Measurements from ENCODE around the gene RCC1. TPM values are rescaled to one million over a fixed set of nuclear protein-coding genes. Genes with fewer than 3 reads are reported as not detected.
"Not testable (repeated sequence)": the region's sequence is repeated elsewhere in the genome, so short reads cannot be mapped to it uniquely, and the experiment has no call there.

The RCC1 gene
- total RNA-seq, 4 donors from 2014 or later: 19.8 to 36.8 (median 25.3) TPM

DNA sequence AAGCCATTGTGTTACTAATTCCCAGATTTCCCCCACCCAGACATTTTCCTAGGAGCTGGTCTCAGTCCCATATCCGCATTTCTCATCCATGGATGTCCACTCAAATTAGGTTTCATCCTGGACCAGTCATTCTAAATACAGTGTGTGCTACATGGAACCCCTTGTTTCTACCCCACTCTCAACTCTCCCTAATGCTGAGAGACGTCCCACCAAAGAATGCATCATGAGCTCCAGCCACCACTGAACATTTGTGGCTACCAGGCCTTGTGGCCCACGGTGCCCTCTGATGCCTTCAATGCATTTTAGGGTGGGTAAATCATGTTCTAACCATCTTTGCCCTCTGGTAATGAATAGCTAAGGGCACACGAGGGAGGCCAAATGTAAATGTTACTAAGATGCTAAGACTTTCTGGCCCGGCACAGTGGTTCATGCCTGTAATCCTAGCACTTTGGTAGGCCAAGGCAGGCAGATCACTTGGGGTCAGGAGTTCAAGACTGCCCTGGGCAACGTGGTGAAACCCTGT, 72.9 kb downstream of the RCC1 start:
- H3K36me3 ChIP-seq: peaks cover 51% of the 10 kb centered on the region
- 74% methylated on average over 6 of the region's 6 CpGs for WGBS
- no peak for DNase-seq (ENCODE audit: low spot score in 2 of 2)
- H3K27me3 ChIP-seq: no peaks in the 10 kb centered on the region
- no peak overlapping the region for H3K4me3 ChIP-seq
- no peak for TF ChIP-seq POLR2A (IDR thresholded peaks at IDR 0.05)
- TF ChIP-seq EP300 (IDR thresholded peaks at IDR 0.05): no peak
- TF ChIP-seq, protein P1, sequence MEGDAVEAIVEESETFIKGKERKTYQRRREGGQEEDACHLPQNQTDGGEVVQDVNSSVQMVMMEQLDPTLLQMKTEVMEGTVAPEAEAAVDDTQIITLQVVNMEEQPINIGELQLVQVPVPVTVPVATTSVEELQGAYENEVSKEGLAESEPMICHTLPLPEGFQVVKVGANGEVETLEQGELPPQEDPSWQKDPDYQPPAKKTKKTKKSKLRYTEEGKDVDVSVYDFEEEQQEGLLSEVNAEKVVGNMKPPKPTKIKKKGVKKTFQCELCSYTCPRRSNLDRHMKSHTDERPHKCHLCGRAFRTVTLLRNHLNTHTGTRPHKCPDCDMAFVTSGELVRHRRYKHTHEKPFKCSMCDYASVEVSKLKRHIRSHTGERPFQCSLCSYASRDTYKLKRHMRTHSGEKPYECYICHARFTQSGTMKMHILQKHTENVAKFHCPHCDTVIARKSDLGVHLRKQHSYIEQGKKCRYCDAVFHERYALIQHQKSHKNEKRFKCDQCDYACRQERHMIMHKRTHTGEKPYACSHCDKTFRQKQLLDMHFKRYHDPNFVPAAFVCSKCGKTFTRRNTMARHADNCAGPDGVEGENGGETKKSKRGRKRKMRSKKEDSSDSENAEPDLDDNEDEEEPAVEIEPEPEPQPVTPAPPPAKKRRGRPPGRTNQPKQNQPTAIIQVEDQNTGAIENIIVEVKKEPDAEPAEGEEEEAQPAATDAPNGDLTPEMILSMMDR (IDR thresholded peaks at IDR 0.05): no peak
- no peak for TF ChIP-seq POLR2AphosphoS5 (IDR thresholded peaks at IDR 0.05)
- H3K9me3 ChIP-seq: no peaks in the 10 kb centered on the region
- H3K27ac ChIP-seq: no peak overlapping the region
- peaks cover 29% of the 10 kb centered on the region for H3K4me1 ChIP-seq

DNA sequence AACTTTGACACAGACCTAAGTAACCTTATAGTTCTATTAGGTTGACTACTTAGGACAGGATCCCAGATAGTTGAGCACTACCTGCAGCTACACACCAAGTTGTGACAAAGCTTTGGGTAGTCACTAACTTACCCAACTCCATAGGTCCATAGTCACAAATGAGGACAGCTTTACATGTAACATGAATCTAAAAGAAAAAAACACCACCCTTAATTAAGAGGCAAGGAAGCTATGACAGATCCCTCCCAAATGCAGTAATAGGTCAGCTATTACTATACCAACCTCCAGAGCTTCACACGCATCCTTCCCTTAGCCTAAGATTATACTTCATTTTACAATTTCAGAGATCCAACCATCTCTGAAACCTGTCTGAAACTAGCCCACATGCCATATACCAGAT, 73.6 kb downstream of the RCC1 start:
- Histone ChIP-seq H3K27me3 (no peaks in the 10 kb centered on the region), H3K4me3 (peak overlapping the region; percentile 89), H3K4me1 (peaks cover 29% of the 10 kb centered on the region), H3K27ac (no peak overlapping the region), H3K9me3 (no peaks in the 10 kb centered on the region), H3K36me3 (peaks cover 45% of the 10 kb centered on the region)
- DNase-seq (ENCODE audit: low spot score in 2 of 2): no peak
- TF ChIP-seq, protein P1 (IDR thresholded peaks at IDR 0.05): no peak
- TF ChIP-seq POLR2AphosphoS5 (IDR thresholded peaks at IDR 0.05): no peak
- TF ChIP-seq POLR2A (IDR thresholded peaks at IDR 0.05): no peak
- TF ChIP-seq EP300 (IDR thresholded peaks at IDR 0.05): no peak
- WGBS: 88% methylated on average over 1 of the region's 1 CpG

DNA sequence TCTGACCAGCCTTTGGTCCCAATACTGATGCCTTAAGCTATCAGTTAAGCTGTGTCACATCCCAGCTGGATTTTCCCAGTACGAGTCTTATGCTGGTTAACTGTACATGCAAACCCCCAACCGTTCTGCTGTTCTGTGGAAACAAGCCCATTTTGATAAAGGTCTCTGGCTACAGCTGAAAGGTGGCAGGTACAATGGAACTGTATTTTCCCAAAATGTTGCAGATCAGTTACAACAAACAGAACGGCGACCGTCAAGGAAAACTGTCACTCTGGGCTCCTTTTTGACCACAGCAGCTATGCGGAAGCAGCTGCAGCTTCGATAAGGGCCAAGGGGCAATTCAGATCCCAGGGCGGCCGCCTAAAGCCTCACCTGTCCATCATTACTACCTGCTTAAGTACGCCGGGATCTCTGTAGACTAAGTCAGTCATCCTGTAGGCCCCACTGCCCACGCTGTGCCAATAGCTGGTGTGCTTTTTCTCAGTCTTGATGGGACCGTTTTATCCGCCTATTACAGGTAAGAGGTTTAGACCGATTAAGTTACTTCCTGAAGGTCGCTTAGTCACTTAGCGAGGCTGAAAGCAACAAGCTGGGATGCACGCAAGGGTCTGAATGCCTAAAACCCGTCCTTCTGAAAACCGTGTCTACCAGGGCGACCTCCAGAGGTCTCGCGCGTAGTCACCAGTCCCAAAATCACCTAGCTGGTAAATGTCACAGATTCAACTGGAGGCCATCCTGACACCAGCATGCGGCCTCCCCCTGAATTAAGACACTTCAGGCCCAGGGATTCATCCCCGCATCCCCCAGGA, 75.1 kb downstream of the RCC1 start:
- H3K4me1 ChIP-seq: peaks cover 29% of the 10 kb centered on the region
- peak overlapping the region; percentile 89 for H3K4me3 ChIP-seq
- DNase-seq (ENCODE audit: low spot score in 2 of 2): no peak
- 3% methylated on average over 20 of the region's 26 CpGs for WGBS
- peak overlapping the region; percentile 91 for H3K27ac ChIP-seq
- no peaks in the 10 kb centered on the region for H3K9me3 ChIP-seq
- peaks cover 35% of the 10 kb centered on the region for H3K36me3 ChIP-seq
- TF ChIP-seq POLR2A (IDR thresholded peaks at IDR 0.05) (no peak), POLR2AphosphoS5 (IDR thresholded peaks at IDR 0.05) (no peak)
- TF ChIP-seq, protein P1 (IDR thresholded peaks at IDR 0.05): no peak
- H3K27me3 ChIP-seq: no peaks in the 10 kb centered on the region

DNA sequence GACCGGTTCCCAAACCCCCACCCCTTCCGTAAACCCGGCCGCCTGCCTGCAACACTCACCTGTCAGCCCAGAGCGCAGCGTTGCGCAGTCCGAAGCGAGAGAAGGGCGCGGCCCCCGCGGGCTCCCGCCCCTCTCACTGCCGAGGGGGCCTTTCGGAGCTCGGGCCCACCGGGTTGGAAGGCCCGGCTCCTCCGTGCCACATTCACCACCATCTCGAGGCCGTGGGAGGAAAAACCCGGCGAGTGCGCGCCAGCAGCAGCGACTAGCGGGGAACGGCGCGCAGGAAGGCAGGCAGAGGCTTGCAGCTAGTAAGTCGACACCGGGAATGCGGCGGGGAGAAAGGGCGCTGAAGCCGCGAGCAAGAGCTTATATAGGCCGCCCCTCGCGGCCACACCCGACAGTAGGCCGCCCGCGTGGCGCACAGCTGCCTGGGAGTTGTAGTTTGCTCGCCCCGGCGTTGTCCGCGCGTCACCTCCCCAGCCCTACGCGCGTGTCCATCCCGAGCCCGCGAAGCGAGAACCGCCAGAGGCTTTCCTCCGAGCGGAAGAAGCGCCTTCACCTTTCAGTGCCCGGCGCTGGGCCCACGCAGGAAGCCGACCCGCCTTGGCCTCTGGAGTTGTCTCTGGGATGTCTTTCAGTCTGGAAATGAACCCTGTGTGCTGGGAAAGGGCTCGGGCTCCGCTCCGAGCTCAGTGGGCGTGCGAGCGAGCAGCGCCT, 75.8 kb downstream of the RCC1 start:
- no peaks in the 10 kb centered on the region for H3K27me3 ChIP-seq
- peaks cover 29% of the 10 kb centered on the region for H3K4me1 ChIP-seq
- 0% methylated on average over 30 of the region's 75 CpGs for WGBS
- H3K4me3 ChIP-seq: peak overlapping the region; percentile 89
- H3K9me3 ChIP-seq: no peaks in the 10 kb centered on the region
- DNase-seq (ENCODE audit: low spot score in 2 of 2): peak; percentile 97 to 98
- H3K36me3 ChIP-seq: peaks cover 32% of the 10 kb centered on the region
- TF ChIP-seq POLR2A (IDR thresholded peaks at IDR 0.05): peak; percentile 95 to 97
- TF ChIP-seq POLR2AphosphoS5 (IDR thresholded peaks at IDR 0.05): peak; percentile 89 to 99 (median 97)
- TF ChIP-seq EP300 (IDR thresholded peaks at IDR 0.05): no peak
- TF ChIP-seq, protein P1 (IDR thresholded peaks at IDR 0.05): peak in 1 of 2 donors; percentile 13
- peak overlapping the region; percentile 91 for H3K27ac ChIP-seq

DNA sequence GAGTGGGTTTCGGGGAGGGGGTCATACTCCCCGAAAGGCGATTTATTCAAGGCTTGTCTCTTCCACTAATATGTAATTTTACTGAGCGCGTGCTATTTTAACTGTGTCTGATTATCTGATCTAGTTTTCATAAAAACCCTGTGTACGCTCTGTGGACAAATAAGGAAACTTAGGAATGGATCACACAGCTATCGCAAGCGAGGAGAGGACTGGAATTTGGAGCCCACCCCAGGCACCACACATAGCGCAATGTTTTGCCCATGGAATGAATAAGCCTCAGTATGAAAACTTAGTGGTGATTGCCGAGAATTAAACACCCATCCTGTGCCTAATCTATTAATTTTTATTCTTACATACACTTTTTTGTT, 76.4 kb downstream of the RCC1 start:
- 0% methylated on average over 10 of the region's 10 CpGs for WGBS
- no peaks in the 10 kb centered on the region for H3K9me3 ChIP-seq
- no peak for DNase-seq (ENCODE audit: low spot score in 2 of 2)
- peak overlapping the region; percentile 89 for H3K4me3 ChIP-seq
- H3K4me1 ChIP-seq: peaks cover 29% of the 10 kb centered on the region
- TF ChIP-seq EP300 (IDR thresholded peaks at IDR 0.05): no peak
- no peak for TF ChIP-seq POLR2A (IDR thresholded peaks at IDR 0.05)
- peak overlapping the region; percentile 91 for H3K27ac ChIP-seq
- H3K27me3 ChIP-seq: no peaks in the 10 kb centered on the region
- H3K36me3 ChIP-seq: peaks cover 27% of the 10 kb centered on the region

DNA sequence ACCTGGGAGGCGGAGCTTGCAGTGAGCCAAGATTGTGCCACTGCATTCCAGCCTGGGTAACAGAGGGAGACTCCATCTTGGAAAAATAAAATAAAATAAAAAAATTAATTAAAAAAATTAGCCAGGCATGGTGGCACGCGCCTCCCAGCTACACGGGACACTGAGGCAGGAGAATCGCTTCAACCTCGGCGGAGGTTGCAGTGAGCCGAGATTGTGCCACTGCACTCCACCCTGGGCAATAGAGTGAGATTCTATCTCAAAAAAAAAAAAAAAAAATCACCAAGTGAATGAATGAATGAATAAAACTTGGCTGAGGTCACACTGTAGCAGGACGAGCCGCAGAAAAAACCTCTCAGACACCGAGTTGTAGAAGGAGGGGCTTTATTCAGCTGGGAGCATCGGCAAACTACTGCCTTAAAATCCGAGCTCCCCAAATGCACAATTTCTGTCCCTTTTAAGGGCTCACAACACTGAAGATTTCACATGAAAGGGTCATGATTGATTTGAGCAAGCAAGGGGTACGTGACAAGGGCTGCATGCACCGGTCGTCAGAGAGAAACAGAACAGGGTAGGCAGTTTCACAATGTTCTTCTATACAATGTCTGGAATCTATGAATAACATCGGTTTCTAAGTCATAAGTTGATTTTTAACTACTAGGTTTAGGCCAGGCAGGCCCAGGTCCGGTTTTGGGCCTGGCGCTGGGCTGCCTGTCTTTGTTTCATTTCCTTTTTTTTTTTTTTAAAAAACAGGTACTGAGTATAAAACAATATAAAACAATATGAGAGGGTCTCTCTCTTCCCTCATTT, 80.9 kb downstream of the RCC1 start:
- H3K4me1 ChIP-seq: peaks cover 25% of the 10 kb centered on the region
- not testable (repeated sequence) for H3K27me3 ChIP-seq; H3K27ac ChIP-seq; H3K9me3 ChIP-seq; H3K36me3 ChIP-seq; H3K4me3 ChIP-seq; DNase-seq (ENCODE audit: low spot score in 2 of 2)
- WGBS: 90% methylated on average over 19 of the region's 19 CpGs

All from suprapubic skin (tissue), 4 donors.